HG02884 (cell line): ENCODE measurements around the gene RTF1.

ENCODE experiments used
- ATAC-seq: cut with Tn5 transposase; IDR thresholded peaks from one replicate; pipeline ENCODE4 v1.9.1; 2021; ENCODE audit warnings: mild to moderate bottlenecking, moderate library complexity; ENCODE audit not compliant: unreplicated experiment

Gene RTF1

GRCh38 chr15:41484937-41485625 is 68.2 kb downstream of the RTF1 start:
- ATAC-seq, result no peak

- ATAC-seq, result no peak
These were observed 69.4 kb downstream of the RTF1 start for GRCh38 chr15:41486286-41486685.

DNA sequence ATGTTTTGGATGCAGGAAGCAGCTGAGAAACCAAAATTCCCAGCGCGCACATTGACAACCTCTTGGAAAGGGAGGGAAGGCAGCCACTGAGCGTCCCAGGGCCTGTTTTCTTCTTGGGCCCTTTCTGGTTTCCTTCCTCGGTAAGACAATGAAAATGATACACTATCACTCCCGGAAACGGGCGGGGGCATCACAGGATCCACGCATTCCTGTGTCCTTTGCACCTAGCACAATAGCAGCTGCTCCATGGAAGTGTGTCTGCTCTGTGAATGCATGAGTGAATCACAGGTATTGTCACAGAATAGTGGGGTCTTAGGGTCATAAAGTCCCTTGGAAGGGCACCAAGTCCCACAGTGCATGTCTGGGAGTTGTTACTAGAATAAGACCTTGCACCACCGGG is 70.5 kb downstream of the RTF1 start:
- ATAC-seq, result no peak

- ATAC-seq, result no peak
These were observed 70.9 kb downstream of the RTF1 start for GRCh38 chr15:41487802-41488201.

GRCh38 chr15:41489641-41490040 is 72.7 kb downstream of the RTF1 start:
- ATAC-seq, result no peak

DNA sequence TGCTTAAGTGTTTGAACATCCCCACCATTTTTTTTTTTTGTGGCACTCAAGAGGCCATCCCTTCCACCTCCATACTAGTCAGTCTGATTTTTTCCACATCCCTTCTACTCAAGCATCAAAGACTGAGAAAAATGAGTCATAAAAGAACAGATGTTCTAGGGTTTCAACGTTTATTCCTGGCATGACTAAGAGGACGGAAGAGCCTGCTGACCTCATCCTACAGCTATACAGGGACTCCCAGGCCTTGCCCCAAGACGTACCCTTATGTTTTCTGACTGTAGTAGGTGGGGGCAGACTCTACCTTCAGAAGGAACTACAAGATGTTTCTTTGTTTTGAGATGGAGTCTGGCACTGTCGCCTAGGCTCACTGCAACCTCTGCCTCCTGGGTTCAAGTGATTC is 73.5 kb downstream of the RTF1 start:
- no peak for ATAC-seq

DNA sequence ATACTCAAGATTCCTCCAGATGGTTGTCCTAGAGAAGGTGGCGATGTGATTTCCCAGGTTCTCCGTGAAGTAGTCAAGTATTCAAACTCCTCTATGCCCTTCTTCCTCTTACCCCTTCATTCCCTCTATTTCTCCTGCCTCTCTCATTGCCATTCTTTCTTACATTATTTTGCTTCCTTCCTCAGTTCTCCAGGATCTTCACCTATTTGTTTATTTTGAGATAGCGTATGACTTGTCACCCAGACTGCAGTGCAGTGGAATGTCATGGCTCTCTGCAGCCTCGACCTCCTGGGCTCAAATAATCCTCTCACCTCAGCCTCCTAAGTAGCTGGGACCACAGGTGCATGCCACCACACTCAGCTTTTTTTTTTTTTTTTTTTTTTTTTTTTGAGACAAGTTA is 75.0 kb downstream of the RTF1 start:
- no peak for ATAC-seq

DNA sequence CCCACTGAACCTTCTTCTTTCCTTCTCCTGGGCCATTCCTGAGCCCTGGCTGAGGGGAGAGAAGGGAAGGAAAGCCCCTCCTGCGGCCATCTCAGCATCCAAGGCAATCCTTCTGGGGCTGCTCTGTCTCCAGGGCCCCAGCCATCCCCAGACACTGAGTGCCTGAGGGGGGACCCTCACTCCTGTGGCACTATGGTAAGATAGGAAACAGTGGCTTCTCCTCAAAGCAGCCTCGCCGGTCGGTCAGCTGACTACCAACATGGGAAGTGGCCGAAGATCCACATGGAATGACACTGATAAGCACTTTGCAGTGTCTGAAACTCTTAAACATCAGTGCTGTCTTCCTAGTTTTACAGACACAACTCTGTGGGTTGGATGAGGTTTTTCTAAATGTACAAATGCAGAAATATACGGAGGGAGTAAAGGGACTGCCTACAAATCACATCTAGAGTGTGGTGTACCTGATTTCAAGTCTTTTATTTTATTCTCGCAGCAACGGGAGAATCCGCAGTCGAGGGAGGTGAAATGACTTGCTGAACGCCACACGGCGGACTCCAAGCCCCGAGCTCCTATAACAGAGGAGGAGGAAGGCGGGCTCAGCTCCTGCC is 75.8 kb downstream of the RTF1 start:
- no peak for ATAC-seq

GRCh38 chr15:41493205-41493901 is 76.5 kb downstream of the RTF1 start, which contains the start of gene ITPKA:
Gene ITPKA (plus strand): TSS chr15:41493874. CDS start chr15:41493928, 54 bp downstream.
- peak; percentile 63 for ATAC-seq

DNA sequence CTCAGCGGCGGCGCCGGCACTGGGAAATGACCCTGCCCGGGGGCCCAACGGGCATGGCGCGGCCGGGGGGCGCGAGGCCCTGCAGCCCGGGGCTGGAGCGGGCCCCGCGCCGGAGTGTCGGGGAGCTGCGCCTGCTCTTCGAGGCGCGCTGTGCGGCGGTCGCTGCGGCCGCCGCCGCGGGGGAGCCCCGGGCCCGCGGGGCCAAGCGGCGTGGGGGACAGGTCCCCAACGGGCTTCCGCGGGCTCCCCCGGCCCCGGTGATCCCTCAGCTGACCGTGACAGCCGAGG is 77.0 kb downstream of the RTF1 start:
- ATAC-seq, result no peak

DNA sequence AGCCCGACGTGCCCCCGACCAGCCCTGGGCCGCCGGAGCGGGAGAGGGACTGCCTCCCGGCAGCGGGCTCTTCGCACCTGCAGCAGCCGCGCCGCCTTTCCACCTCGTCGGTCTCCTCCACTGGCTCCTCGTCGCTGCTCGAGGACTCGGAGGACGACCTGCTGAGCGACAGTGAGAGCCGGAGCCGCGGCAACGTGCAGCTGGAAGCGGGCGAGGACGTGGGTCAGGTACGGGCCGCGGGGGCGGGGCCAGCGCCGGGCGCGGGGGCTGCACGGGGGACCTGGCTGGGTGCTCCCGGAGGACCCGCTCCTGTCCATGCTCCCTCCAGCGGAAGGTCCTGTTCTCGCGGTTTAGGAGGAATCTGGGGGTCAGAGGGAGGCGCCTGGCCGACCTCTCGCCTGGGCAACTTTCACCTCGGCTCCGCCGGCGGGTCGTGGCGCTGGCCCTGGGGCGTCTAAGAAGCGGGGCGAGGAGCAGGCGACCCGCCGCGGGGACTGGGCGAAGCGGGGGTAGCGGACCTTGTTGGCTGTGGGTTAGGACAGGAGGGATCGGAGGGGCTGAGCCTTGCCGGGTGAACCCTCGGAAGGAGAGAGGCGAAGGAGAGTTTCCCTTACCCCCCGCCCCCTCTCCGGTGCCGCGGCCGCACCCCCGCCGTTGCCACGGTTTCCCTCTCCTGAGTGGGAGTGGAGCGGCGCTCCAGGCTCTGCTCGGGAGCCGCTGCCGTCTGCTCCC is 77.5 kb downstream of the RTF1 start:
- ATAC-seq, result peak; percentile 7

- ATAC-seq, result no peak
These were observed 78.2 kb downstream of the RTF1 start for GRCh38 chr15:41494922-41495735.

DNA sequence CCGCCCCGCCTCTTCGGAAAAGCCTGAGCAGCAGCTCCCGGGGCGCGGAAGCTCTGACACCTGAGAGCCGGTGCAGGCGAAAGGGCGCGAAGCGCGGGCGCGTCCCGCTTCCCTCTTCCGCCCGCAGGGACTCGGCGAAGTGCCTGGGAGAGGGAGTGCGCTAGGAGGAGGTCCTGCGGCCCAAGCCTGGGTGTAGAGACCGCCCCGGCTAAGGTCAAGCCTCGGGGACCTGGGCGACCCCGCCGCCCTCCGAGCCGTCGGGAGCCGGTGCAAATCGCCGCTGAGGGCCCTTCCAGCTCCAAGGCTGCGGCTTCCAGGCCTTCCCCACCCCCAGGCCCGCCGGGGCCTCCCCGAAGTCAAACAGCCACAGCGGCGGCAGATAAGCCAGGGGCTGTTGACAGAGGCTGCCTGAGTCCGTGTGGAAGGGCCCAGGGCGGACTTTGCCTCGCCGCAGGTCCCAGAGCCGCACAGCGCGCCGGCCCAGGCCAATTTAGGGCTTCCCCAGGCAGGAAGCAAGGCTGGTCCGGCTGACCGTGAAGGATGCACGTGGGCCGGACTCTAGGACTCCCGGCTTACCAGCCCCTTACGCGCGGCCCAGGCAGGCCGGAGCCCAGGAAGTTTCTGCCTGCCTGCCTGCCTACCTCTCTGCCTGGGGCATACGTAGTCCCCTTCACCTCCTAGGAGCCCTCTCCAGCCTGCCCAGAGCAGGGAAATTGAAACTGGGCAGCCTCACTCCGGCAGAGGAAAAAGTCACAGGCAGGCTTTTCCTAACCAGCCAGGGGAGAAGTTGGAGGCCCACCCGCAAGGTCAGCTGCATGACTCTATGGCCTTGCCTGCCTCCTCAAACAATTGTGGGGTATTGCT is 79.1 kb downstream of the RTF1 start:
- no peak for ATAC-seq

GRCh38 chr15:41498657-41499056 is 81.8 kb downstream of the RTF1 start:
- no peak for ATAC-seq

DNA sequence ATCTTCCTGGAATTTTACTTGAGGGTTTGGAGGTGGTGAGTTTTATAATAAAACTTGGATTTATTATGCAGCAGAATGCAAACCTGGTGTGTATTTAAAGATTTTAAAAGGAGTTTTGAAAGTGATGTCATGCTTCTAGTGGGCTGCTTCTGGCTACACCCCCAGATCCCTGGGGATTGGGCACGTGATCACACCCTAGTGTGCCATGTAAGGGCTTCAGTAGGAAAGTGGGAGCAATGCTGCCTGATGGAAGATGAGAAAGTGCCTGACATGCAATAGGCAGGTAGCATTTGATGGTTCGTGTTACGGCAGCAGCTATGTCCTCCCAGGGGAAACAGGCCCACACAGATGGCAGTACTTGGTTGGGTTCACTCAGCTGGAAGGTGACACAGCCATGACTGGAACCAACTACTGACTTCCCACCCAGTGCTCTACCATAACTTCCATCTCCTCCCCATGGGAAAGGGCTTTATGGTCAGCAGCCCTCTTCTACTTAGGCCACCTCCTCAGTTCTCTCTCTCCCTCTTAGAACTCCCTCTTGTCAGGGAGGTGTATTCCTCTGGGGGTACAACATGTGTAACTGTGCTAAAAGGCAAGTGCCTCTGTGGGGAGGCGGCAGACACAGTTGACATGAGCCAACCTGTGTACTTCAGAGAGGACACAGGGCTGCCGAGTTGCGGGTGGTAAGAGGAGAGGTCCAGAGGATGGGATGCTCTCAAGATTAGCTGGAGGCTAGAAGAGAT is 82.4 kb downstream of the RTF1 start:
- no peak for ATAC-seq

- no peak for ATAC-seq
These were observed 84.5 kb downstream of the RTF1 start for GRCh38 chr15:41501191-41501917.

GRCh38 chr15:41501931-41502794 is 85.3 kb downstream of the RTF1 start:
- no peak for ATAC-seq
